ENCODE measurements around the gene PRAC2. TPM values are rescaled to one million over a fixed set of nuclear protein-coding genes. Genes with fewer than 3 reads are reported as not detected.

The PRAC2 gene
- total RNA-seq, 4 donors from 2014 or later = not detected

DNA sequence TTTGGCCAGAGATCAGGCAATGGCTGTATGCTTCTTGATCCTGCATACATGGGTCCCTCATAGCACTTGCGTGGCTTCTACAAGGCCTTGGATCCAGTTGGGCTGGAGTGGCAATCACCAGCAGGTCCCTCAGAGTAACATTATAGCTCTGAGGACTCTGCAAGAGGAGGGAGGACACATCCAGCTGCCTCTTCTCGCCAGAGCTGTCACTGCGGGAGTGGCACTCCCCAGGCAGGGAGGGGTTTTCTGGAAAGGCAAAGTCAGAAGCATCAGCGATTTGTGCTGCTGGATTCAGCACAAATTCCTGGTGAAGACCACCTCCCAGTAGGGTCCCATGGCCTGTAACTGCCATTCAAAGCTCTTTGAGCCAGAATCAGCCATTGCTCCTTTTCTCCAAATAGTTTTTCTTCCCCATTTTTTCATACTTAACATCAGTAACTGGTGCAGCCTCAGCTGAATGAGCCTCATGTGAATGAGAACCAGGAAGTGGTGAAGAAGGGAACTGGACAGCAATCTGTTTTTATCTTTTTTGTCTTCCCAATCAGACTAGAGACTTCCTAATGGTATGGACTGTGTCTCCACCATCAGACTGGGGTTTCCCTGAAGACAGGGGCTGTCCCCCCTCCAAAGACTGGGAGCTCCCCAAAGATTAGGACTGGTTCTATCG lies 46.2 kb downstream of the PRAC2 start:
- intact Hi-C loops (cut with DNase I; ENCODE audit: low total_unique reads) = no loop called here
- no peak for DNase-seq
- peaks cover 9 to 28% (median 15%) of the 10 kb centered on the region in 3 donors for H3K27me3 ChIP-seq

DNA sequence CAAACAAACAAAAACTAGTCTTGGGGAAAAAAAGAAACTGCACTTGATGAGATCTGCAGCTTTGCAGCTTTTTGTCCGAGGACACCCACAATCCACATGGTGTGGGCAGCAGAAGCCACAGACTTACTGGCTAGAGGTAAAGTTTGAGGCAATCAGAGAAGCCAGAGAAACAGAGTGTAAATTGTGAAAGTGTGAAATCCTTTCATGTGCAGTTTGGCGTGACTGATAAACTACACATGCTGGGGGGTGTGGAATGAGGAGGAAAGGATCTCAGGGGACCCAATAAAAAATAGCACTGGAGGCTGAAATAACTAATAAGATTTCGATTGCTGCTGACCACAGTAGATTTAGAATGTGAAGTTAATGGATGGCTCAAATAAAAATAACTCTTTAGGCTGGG lies 48.0 kb downstream of the PRAC2 start:
- no peak for TF ChIP-seq POLR2A (IDR thresholded peaks at IDR 0.05)
- TF ChIP-seq, protein P1, sequence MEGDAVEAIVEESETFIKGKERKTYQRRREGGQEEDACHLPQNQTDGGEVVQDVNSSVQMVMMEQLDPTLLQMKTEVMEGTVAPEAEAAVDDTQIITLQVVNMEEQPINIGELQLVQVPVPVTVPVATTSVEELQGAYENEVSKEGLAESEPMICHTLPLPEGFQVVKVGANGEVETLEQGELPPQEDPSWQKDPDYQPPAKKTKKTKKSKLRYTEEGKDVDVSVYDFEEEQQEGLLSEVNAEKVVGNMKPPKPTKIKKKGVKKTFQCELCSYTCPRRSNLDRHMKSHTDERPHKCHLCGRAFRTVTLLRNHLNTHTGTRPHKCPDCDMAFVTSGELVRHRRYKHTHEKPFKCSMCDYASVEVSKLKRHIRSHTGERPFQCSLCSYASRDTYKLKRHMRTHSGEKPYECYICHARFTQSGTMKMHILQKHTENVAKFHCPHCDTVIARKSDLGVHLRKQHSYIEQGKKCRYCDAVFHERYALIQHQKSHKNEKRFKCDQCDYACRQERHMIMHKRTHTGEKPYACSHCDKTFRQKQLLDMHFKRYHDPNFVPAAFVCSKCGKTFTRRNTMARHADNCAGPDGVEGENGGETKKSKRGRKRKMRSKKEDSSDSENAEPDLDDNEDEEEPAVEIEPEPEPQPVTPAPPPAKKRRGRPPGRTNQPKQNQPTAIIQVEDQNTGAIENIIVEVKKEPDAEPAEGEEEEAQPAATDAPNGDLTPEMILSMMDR (IDR thresholded peaks at IDR 0.05 in 4 of 5, conservative IDR thresholded peaks at IDR 0.05 in 1 of 5) = no peak

More for the DNA sequence above, 46.2 kb downstream of the PRAC2 start:
- H3K27ac ChIP-seq = no peak overlapping the region
- TF ChIP-seq, protein P1 (IDR thresholded peaks at IDR 0.05 in 4 of 5, conservative IDR thresholded peaks at IDR 0.05 in 1 of 5) = no peak
- no peak for TF ChIP-seq POLR2A (IDR thresholded peaks at IDR 0.05)
- in situ Hi-C loops (cut with MboI; ENCODE audit: low sequenced_read_pairs in 4 of 4) = no loop called here
- H3K4me3 ChIP-seq = no peak overlapping the region
- no peaks in the 10 kb centered on the region for H3K4me1 ChIP-seq
- no peaks in the 10 kb centered on the region for H3K9me3 ChIP-seq
- no peak for ATAC-seq
- H3K36me3 ChIP-seq = no peaks in the 10 kb centered on the region

DNA sequence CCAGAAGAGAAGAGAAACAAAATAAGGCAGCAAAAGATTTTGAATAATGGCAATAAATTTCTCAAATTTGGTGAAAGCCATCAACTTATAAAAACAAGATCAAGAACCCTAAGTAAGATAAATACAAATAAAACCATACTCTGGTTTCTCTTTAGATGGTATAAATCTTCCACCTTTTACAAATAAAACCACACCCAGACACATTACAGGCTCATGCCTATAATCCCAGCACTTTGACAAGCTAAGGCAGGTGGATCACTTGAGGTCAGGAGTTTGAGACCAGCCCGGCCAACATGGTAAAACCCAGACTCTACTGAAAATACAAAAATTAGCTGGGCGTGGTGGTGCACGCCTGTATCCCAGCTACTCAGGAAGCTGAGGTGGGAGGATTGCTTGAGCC lies 50.3 kb downstream of the PRAC2 start:
- intact Hi-C loops (cut with DNase I; ENCODE audit: low total_unique reads) (no loop called here), in situ Hi-C loops (cut with MboI; ENCODE audit: low sequenced_read_pairs in 4 of 4) (no loop called here)
- no peak for TF ChIP-seq POLR2A (IDR thresholded peaks at IDR 0.05)
- TF ChIP-seq, protein P1 (IDR thresholded peaks at IDR 0.05 in 4 of 5, conservative IDR thresholded peaks at IDR 0.05 in 1 of 5) = no peak
- ATAC-seq = no peak
- no peak for DNase-seq
- Histone ChIP-seq H3K4me3 (no peak overlapping the region), H3K36me3 (no peaks in the 10 kb centered on the region), H3K9me3 (no peaks in the 10 kb centered on the region), H3K27me3 (peaks cover 9 to 30% (median 16%) of the 10 kb centered on the region in 3 donors), H3K4me1 (no peaks in the 10 kb centered on the region), H3K27ac (no peak overlapping the region)

More for the DNA sequence above, 48.0 kb downstream of the PRAC2 start:
- Histone ChIP-seq H3K27ac (no peak overlapping the region), H3K9me3 (no peaks in the 10 kb centered on the region), H3K4me1 (no peaks in the 10 kb centered on the region), H3K4me3 (no peak overlapping the region), H3K27me3 (peaks cover 9 to 20% (median 20%) of the 10 kb centered on the region in 3 donors), H3K36me3 (no peaks in the 10 kb centered on the region)
- intact Hi-C loops (cut with DNase I; ENCODE audit: low total_unique reads) = no loop called here
- ATAC-seq (no peak), DNase-seq (no peak)
- in situ Hi-C loops (cut with MboI; ENCODE audit: low sequenced_read_pairs in 4 of 4) = no loop called here

MicroRNA genes within 50 kb of the gene (microRNA counts, 767-probe panel; counts per million panel counts)
- 356 to 448 counts per million in 2 donors for microRNA hsa-miR-3185

Small RNAs within 50 kb of the gene (microRNA-seq; reads per million reads assigned to microRNA genes)
- gene MIR3185 (ENCODE audit: borderline replicate concordance in 2 of 2) = 0 reads per million in 2 donors

Other genes with a start within 250 kb of the PRAC2 start
- gene HOXB1, start 192.2 kb upstream of the PRAC2 start, total RNA-seq = not detected
- gene HOXB2, start 178.1 kb upstream of the PRAC2 start, total RNA-seq = 10 to 100 TPM in 2 of 4 donors, 1 to 10 TPM in 2; 4.1 to 22.1 (median 10.4) TPM
- gene HOXB4, start 144.8 kb upstream of the PRAC2 start, total RNA-seq = 1 to 10 TPM in 1 of 4 donors, under 1 TPM in 3; 0.18 to 1.8 (median 0.51) TPM
- gene HOXB3, start 132.9 kb upstream of the PRAC2 start, total RNA-seq = 1 to 10 TPM; 1.3 to 5.5 (median 2.2) TPM
- gene HOXB5, start 129.4 kb upstream of the PRAC2 start, total RNA-seq = not detected
- gene HOXB6, start 118.2 kb upstream of the PRAC2 start, total RNA-seq = 1 to 10 TPM in 2 of 4 donors, under 1 TPM in 2; 0.55 to 3.0 (median 1.3) TPM
- gene HOXB7, start 112.2 kb upstream of the PRAC2 start, total RNA-seq = 1 to 10 TPM in 1 of 4 donors, under 1 TPM in 3; 0.36 to 3.0 (median 0.65) TPM
- gene HOXB8, start 107.9 kb upstream of the PRAC2 start, total RNA-seq = under 1 TPM in 1 of 4 donors, not detected in 3; 0.27 TPM
- gene HOXB9, start 96.8 kb upstream of the PRAC2 start, total RNA-seq = not detected
- not detected for gene PRAC1, start 667 bp upstream of the PRAC2 start, total RNA-seq
- gene HOXB13, start 5.6 kb downstream of the PRAC2 start, total RNA-seq = not detected
- under 1 TPM in 2 of 4 donors, not detected in 2; 0.10 TPM for gene TTLL6, start 94.0 kb downstream of the PRAC2 start, total RNA-seq
- 100 to 1,000 TPM; 104 to 237 (median 132) TPM for gene CALCOCO2, start 107.8 kb downstream of the PRAC2 start, total RNA-seq
- 100 to 1,000 TPM; 229 to 482 (median 368) TPM for gene ATP5MC1, start 169.6 kb downstream of the PRAC2 start, total RNA-seq
- gene UBE2Z, start 185.2 kb downstream of the PRAC2 start, total RNA-seq = 10 to 100 TPM; 32.7 to 41.1 (median 35.4) TPM
- 100 to 1,000 TPM in 1 of 4 donors, 10 to 100 TPM in 3; 64.9 to 123 (median 76.8) TPM for gene SNF8, start 221.7 kb downstream of the PRAC2 start, total RNA-seq
- not detected for gene GIP, start 245.4 kb downstream of the PRAC2 start, total RNA-seq